CD4-positive, alpha-beta T cell treated with Interleukin-15 for 4 hours (primary cell): ENCODE results near the gene MTURN.
A peak's percentile ranks its signal among the peaks of the same experiment; 100 is the strongest.
"Not testable (repeated sequence)": the region's sequence is repeated elsewhere in the genome, so short reads cannot be mapped to it uniquely, and the experiment has no call there.

Experiments used
- DNase-seq: peaks from one replicate; pipeline ENCODE4 v3.0.0-alpha.2; 2020; ENCODE audit warnings: low spot score

MTURN gene

GRCh38 chr7:30180718-30181117 is 45.9 kb downstream of the MTURN start:
- no peak for DNase-seq

GRCh38 chr7:30181211-30181610 is 46.4 kb downstream of the MTURN start:
- no peak for DNase-seq

GRCh38 chr7:30181736-30182522 is 47.1 kb downstream of the MTURN start:
- no peak for DNase-seq

- DNase-seq = no peak
These were observed 48.0 kb downstream of the MTURN start for GRCh38 chr7:30182814-30183213.

- DNase-seq = no peak
These were observed 49.1 kb downstream of the MTURN start for GRCh38 chr7:30183749-30184369.

- DNase-seq = peak; percentile 4
These were observed 50.2 kb downstream of the MTURN start for GRCh38 chr7:30184791-30185487.

GRCh38 chr7:30185496-30185895 is 50.7 kb downstream of the MTURN start:
- DNase-seq = no peak

- DNase-seq = no peak
These were observed 51.9 kb downstream of the MTURN start for GRCh38 chr7:30186725-30187124.

- DNase-seq = no peak
These were observed 52.7 kb downstream of the MTURN start for GRCh38 chr7:30187513-30187912.

- not testable (repeated sequence) for DNase-seq
These were observed 53.6 kb downstream of the MTURN start for GRCh38 chr7:30188381-30188780.

GRCh38 chr7:30188811-30189210 is 54.0 kb downstream of the MTURN start:
- DNase-seq = no peak

- DNase-seq = no peak
These were observed 57.0 kb downstream of the MTURN start for GRCh38 chr7:30191809-30192208.

- no peak for DNase-seq
These were observed 58.7 kb downstream of the MTURN start for GRCh38 chr7:30193336-30193943.

- DNase-seq = no peak
These were observed 61.6 kb downstream of the MTURN start for GRCh38 chr7:30196408-30196807.

- DNase-seq = no peak
These were observed 62.7 kb downstream of the MTURN start for GRCh38 chr7:30197438-30197837.

GRCh38 chr7:30199271-30199670 is 64.5 kb downstream of the MTURN start:
- no peak for DNase-seq

GRCh38 chr7:30200591-30200990 is 65.8 kb downstream of the MTURN start:
- no peak for DNase-seq

GRCh38 chr7:30201161-30201666 is 66.4 kb downstream of the MTURN start:
- DNase-seq = no peak

GRCh38 chr7:30201921-30202320 is 67.1 kb downstream of the MTURN start:
- DNase-seq = no peak

GRCh38 chr7:30202671-30203070 is 67.9 kb downstream of the MTURN start:
- DNase-seq = no peak

GRCh38 chr7:30206491-30206890 is 71.7 kb downstream of the MTURN start:
- DNase-seq = no peak

GRCh38 chr7:30206942-30207341 is 72.2 kb downstream of the MTURN start:
- DNase-seq = no peak
